Central memory CD4-positive, alpha-beta T cell (primary cell): ENCODE results near the gene RGCC.

ENCODE experiments used
- DNase-seq: peaks from one replicate; pipeline ENCODE4 v3.0.0; 2022

RGCC gene

GRCh38 chr13:41454170-41454569 lies 3.2 kb upstream of the RGCC start:
- DNase-seq: no peak

GRCh38 chr13:41455725-41456419 lies 1.5 kb upstream of the RGCC start:
- DNase-seq: no peak

DNA sequence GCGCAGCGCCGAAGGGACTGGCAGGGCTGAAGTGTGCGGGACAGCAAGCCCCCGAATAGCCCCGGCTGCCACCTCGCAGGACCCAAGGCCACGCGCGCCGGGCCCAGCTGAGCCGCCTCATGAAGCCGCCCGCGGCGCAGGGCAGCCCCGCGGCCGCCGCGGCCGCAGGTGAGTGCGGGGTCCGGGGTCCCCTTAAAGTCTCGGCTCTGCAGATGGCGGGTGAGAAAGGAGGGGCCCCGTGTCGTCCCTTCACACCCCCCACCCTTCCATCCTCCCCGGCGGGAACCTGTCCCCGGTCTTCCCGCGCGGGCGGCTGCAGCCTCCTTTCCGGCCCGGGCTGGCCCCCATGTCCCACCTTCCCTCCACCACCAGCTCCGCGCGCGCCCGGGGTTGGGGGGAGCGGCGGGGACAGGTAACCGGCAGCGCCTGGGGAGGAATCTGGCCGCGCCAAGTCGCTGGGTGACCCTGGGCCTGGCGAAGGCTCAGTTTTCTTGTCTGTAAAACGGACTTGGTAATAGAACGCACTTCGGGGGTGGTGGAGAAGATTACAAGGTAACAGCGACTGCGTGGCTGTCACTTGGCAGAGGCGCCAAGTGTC lies 338 bp downstream of the RGCC start:
- peak; percentile 41 for DNase-seq

GRCh38 chr13:41458187-41458760 lies 924 bp downstream of the RGCC start:
- peak; percentile 49 for DNase-seq

DNA sequence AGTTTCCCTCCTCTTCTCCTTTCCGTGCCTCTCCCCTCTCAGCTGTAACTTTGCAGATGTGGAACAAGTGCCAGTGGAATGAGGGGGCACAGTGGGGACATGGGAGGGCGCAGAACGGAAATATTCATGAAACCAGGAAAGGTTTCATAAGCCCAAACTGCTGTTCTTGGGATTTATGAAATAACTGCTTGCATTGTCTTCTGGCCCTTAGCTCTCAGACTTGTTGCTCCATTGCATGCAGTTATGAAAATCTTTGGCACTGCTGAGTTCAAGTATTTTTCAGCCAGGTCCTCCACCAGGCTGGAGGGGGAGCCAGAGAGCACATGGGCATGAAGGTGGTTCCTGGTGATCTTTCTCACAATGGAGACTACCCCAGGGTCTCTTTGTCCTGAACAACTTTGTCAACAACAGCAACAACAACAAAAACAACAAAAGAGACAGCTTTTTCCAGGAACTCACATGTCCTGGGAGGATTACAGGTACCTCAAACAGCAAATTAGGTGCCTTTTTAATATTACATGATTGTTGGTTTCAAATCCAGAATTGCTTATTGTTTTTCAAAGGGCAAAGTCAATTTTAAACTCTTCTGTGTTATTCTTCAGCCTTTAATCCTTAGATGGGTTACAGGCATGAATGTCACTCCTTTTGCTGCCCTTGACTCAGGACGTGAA lies 1.5 kb downstream of the RGCC start:
- DNase-seq: peak; percentile 73

GRCh38 chr13:41459432-41460073 lies 2.2 kb downstream of the RGCC start:
- DNase-seq: peak; percentile 12

DNA sequence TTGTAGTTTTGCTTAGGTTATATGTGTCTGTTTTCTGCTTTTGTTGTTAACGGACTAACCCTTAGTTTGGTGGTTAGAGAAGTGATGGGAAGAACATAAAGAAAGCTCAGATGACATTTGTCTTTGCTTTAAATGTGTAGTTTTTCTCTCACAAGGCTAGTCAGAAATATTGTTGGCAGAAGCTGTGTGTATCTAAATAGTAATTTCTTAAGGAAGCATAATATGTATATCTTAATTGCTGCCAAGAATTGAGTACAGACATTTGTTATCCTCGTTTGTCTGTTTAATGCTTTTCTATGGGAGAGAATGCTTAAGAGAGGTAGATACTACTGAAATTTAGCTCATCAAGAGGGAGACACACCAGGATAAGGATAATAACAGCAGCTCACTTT lies 2.7 kb downstream of the RGCC start:
- no peak for DNase-seq

DNA sequence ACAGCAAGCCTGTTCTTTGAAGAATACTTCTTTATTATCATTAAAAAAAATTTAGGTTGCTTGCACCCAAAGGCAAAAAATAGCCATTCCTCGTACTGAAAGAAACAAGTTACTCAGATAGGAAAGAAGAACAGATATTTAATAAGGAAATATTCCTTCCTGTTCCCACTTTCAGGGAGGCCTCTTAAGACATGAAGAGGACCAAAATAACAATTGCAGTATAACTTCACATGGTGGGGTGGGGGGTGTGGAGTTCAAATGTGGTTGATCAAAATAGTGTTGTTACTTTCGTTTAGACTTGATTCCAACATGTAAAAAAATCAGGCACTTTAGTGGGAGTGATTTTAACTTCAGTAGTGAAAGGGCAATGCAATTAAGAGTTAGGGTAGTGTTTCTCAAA lies 3.6 kb downstream of the RGCC start:
- DNase-seq: no peak

GRCh38 chr13:41461527-41462139 lies 4.3 kb downstream of the RGCC start:
- DNase-seq: peak; percentile 31

- no peak for DNase-seq
Observed at GRCh38 chr13:41462427-41462826, 5.1 kb downstream of the RGCC start.

- peak; percentile 41 for DNase-seq
Observed at GRCh38 chr13:41463838-41464602, 6.7 kb downstream of the RGCC start.

DNA sequence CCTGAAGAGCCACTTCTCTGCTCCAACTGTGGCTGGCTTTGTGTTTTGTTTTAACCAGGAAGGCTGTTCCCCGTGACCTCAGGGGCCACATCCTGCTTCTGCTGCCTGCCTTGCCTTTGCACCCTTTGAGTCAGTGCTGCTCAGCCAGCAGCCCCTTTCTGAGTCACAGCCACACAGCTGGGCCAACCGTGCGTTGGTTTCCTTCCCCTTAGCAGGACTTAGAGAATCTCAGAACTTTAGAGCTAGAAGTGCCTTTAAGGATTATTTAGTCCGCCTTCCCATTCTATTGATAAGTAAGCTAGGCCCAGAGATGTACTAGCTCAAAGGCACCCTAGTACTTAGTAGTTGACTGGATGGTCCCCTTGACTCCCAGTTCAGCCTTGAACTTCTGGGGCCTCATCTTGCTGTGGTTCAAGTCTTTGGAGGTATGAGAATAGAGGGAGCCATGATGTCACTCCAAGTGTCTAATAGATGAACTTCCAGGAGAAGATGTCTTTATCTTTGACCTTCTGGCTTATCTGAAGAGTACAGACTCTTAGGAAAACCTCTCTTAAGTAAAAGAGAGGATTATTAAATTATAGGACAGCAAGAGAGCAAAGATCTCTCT lies 8.0 kb downstream of the RGCC start:
- peak; percentile 92 for DNase-seq

DNA sequence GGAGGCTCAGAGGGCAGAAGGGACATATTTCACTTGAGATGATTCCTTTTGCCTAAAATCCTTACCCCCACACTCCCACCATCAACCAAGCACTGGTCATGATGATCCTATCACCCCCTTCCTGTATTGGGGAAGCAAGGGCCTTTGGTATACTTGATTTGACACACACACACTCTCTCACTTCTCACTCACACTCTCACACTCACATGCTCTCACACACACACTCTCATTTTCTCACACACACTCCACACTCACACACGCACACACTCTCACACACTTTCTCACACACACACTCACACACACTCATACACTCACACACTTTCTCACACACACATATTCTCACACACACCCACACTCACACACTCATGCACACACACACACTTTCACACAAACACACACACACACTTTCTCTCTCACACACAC lies 8.6 kb downstream of the RGCC start:
- peak; percentile 26 for DNase-seq

GRCh38 chr13:41467425-41467945 lies 10.1 kb downstream of the RGCC start:
- no peak for DNase-seq

GRCh38 chr13:41468631-41469030 lies 11.3 kb downstream of the RGCC start:
- DNase-seq: no peak

- no peak for DNase-seq
Observed at GRCh38 chr13:41470196-41470595, 12.8 kb downstream of the RGCC start.

GRCh38 chr13:41471785-41472184 lies 14.4 kb downstream of the RGCC start:
- DNase-seq: no peak

DNA sequence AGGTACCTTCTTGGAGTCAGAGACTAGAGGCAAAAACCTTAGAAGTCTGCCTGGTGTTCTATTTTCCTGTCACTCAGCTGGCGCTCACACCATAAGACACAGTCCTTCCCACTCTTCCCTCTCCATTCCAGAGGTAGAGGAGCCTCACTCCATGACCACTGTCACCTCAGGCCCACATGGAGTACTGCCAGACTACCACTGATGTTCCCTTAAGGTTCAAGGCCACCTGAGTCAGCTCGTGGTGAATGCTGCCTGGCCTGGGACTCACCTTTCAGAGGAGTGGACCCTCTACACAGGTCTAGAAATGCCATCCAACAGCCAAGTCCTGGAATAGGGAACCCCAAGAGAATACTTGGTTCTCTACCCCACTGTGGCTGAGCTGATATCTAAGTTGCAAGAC lies 29.9 kb downstream of the RGCC start:
- DNase-seq: no peak

- no peak for DNase-seq
Observed at GRCh38 chr13:41488124-41488523, 30.8 kb downstream of the RGCC start.

- no peak for DNase-seq
Observed at GRCh38 chr13:41490371-41491015, 33.1 kb downstream of the RGCC start.

DNA sequence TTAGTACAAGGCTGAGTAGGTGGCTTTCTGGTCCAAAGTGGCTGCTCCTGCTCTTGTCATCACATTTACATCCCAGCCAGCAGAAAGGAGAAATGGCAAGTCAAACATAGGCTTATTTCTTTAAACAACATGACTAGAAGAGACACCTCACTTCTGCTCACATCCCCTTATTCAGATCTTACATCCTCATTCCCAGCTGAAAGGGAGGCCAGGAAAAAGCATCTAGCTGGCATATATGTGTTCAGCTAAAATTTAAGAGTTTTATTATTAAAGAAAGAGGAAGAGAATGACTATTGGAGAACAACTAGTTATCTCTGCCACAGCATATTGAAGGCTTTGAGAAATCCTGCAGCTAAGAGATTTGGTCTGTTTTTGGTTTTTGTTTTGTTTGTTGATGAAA lies 34.1 kb downstream of the RGCC start:
- DNase-seq: no peak
